ENCODE data around the gene ERG28.

DNA sequence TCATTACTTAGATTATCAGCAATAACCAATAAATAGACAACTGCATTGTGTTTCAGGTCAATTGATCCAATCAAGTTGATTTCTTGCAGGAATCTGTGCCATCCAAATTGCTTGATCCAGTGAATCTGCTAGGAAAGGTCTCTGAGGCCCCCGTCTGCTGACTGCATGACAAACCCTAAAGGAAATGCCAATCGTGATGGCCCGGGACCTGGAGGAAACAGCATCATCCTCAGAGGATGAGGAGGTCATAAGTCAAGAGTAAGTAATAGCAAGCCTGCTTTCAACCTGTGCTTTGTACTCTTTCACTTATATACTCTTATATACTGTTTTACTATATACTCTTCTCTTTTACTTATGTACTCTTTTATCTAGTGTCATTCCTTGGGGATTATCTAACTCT is 2.3 kb upstream of the ERG28 start:
- TF ChIP-seq ZNF274 (IDR thresholded peaks at IDR 0.05; ENCODE audit: low read depth, low read length): no peak
- TF ChIP-seq YY1 (IDR thresholded peaks at IDR 0.05; ENCODE audit: insufficient read depth, insufficient read length): no peak
- no peak for TF ChIP-seq SUZ12 (IDR thresholded peaks at IDR 0.05; ENCODE audit: extremely low read depth, insufficient read depth, insufficient read length)
